ENCODE data around the gene HELT.
A peak's percentile ranks its signal among the peaks of the same experiment; 100 is the strongest.

The HELT gene

DNA sequence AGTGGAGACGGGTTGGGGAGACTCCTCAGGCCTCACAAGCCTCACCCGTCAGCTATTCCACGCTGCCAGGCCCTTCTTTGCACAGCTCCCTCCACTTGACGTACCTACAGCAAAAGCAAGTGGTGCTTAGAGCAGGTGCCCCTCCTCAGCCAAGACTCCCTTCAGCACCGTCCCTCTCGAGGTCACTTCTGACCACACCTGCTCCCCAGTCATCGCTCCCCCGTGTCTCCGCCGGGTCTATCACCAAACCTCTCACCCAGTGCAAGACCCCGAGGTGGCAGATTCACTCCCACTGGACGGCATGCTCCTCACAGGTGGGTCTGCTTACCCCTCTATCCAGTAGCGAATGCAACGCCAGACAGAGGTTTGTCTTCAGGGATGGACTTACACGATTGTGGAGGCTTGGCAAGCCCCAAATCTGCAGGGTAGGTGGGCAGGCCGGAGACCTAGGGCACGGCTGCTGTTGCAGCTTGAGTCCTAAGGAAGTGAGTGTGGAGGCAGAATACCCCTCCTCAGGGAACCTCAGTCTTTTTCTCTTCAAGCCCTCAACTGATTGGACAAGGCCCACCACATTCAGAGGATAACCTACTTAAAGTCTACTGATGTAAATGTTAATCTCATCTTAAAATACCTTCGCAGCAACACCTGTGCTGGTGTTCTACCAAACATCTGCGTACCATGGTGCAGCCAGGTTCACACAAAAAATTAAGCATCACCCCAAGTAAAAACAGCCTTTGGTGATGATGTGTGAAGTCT lies 14.5 kb upstream of the HELT start:
- DNase-seq (ENCODE audit: low read depth in 2 of 3, low spot score in 1 of 3), result no peak

DNA sequence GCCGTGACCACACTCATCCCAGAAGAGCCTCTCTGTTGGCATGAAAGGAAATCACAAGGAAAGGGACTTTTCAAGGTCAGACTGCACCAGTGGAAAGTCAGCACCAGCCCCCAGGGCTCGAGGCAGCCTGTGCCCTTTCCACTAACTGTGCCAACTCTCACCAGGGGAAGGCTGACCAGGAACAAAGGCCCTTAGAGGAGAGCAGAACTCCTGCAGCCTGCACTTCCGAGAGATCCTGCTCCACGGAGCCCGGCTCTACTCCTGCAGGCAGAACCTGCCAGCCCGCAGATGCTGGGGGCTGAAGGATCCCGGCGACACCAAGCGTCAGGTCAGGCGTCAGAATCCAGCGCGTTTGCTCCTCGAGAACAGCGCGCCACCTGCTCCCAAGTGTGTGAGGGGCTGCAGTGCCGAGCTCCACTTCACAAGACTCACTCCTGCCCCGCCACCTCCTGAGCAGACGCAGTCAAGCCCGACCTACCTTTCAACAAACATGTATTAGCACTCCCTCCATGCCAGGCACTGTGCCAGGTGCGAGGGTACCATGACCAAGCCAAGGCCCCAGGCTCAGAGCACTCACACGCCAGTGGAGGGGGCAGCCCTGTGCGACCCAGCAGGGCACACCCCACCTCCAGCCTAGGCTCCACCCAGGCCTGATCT lies 13.6 kb upstream of the HELT start:
- no peak for DNase-seq (ENCODE audit: low read depth in 2 of 3, low spot score in 1 of 3)

DNA sequence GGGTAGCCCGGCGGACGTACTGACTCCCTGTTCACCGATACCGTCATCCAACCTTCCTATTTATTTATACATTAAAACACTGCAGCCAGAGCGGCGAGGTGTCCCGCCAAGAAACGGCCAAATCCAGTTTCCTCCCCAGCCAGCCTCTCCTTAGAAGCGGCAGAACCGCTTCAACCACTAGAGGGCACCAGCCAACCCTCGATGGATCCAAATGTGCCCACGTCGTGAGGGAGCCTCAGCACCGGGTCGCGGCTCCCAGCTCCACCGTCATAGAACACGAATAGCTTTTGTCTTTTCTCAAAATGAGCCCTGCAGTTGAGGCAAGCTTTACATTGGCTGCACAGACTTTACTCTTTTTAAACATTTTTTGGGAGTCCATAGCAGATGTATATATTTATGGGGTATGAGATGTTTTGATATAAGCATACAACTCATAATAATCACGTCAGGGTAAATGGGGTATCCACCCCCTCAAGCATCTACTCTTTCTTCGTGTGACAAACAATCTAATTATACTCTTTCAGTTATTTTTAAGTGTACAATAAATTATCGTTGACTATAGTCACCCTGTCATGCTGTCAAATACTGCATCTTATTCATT lies 13.0 kb upstream of the HELT start:
- DNase-seq (ENCODE audit: low read depth in 2 of 3, low spot score in 1 of 3), result peak; percentile 73 to 85 (median 78)

DNA sequence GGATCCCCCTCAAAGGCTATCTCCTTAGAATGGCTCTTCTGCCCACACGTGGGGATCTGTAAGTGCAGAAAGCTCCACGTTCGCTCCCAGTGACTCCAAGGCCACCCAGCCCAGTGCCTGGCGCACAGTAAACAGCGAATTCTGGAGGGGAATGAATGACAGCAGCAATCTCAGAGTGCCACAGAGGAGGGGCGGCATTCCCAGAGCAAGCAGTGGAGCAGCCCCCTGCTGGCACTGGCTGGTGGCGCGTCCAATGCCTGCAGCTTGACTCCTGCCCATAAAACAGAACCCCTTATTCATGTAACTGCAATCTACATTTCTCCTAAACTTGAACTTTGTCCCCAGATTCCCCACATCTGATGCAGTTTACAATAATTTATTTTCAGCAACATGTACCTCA lies 6.9 kb upstream of the HELT start:
- DNase-seq (ENCODE audit: low read depth in 2 of 3, low spot score in 1 of 3), result no peak

DNA sequence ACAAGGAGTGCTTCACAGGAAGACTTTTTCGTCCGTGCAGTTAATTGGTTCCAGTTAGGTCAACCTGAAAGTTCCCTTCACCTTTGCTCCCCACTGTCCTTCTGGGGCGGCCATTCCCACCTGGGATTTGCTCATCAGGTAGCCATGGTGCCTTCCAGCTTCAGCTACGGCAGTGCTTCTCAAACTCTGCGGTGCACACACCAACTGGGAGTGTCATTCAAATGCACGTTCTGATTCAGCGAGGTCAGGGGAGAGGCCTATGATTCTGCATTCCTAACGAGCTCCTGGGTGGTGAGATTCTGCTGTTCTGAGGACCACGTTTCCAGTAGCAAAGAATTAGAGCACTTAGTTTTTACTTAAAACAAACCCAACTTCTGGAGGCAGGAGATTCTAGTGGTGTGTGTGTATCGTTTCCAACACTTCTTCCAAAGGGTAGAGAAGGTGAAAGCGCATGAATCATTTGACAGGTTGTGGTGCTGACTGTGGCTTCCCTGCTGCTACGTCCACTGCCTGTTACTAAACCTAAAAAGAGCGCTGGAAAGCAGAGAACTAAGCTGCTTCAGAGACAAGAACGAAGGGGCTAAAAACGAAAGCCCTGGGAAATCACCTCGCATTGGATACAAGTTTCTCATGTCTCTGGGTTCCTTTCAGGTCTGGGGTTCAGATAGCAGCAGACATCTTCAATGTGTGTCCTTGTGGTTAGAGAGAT lies 4.7 kb upstream of the HELT start:
- DNase-seq (ENCODE audit: low read depth in 2 of 3, low spot score in 1 of 3), result no peak

DNA sequence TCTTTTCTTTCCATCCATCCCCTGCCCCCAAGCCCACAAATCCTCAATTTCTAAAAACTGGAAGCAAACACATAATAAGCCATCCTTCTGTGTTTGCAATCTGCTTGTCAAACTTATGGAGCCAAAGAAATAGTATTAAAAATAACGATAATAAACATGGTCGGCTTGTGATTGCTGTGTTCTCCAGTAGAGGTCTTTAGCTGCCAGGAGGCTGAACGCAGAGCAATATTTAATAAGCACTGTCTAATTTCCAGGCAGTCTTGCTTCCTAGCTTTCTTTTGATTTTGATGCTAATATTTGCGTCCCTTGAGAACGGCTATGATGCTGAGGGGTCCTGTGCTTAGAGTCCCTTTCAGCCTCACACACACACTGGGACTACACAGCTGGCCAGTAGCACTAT lies 3.2 kb upstream of the HELT start:
- DNase-seq (ENCODE audit: low read depth in 2 of 3, low spot score in 1 of 3), result no peak

DNA sequence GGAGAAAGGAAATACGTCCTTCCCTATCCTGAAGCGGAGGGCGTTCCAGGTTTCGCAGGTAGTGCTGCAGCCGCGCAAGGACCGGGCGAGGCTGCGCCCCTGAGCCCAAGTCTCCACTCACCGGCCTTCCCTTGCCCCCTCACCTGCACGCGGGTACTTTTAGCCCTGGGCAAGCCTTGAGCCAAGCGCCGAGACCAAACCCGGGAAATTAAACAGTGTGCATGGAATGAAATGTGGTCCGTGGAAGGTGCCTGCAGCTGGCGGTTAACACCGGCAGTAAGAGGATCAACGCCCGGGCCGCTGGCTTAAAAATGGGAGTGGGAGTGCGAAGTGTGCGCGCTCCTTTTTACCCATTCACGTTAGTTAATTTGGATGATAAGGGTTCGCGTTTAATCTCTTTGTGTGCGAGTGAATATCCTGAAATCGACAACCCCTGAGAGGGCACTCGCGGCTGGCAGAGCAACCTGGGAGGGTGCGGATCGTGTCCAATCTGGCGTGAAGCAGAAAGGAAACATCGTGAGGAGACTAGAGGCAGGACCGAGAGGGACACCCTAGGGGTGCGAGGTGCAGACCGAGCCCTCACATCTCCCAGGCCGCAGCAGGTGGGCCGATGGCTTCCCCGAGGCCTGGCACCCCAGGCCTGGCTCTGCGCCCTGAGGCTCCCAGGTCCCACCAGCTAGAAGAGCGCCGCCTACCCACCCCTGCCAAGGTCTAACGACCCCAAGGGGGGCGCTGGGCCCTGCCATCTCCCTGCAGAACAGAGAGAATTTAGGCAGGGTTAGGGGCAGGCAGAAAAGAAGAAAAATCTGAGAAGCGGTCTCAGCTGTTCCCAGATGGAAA lies 2.0 kb upstream of the HELT start:
- DNase-seq (ENCODE audit: low read depth in 2 of 3, low spot score in 1 of 3), result no peak

DNA sequence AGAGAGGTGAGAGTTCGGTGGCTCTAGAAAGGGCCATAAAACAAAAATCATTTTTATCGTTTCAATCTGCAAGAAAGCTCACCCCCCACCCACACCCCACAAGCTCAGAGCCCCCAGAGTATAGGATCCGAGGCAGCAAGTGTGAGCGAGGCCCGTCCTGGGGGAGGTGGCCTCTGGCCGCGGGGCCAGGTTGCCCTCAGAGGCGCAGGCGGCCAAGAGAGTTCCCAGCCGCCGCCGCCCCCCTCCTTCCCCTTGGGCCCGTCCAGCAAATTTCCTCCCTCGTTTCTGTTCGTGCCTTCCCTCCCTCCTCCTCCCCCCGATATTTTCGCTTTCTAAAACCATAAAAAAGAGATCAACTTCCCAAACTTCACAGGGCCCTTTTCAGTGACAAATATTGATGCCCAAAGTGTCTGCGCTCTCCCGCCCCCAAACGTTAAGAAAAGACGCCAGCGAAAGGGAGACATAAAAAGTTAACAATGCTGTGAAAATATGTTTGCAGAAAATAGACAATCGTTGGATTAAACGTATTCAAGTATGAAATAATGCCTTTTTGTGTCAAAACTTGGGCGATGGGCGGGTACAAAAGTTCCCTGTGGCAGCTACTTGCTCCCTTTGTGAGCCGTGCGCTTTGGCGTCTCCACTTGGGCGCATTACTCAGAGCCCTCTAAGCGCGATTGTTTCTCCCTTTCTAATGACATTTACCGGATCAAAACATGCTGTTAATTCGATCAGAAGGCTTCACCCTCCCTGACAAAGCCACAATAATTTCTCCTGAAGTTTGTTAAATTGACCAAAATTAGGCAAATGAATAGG lies 1.1 kb upstream of the HELT start:
- no peak for DNase-seq (ENCODE audit: low read depth in 2 of 3, low spot score in 1 of 3)

DNA sequence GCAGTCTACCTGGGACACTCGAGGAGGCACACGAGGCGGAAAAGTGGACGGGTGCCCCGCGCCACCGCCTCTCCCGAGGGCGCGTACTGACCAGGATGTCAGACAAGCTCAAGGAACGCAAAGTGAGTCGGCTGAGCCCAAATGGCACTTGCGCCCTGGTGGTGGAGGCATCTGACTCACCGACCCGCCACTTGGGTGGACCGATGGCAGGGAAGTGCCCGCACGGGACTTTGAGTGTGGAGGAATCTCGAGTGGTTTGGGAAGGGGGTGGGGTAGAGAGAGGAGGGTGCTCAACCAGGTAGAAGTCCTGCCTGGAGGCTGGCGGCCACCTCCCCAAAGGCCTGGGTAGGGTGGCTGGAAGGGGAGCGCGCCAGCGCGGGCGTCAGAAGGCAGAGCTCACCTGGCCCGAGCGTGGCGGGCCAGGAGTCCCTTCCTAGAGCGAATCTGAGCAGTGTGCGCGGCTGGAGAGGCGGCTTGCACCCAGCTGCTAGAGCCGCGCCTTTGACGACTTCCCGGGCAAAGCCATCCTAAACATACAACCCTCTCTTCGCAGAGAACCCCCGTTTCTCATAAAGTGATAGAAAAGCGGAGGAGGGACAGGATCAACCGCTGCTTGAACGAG lies 655 bp downstream of the HELT start:
- no peak for DNase-seq (ENCODE audit: low read depth in 2 of 3, low spot score in 1 of 3)

DNA sequence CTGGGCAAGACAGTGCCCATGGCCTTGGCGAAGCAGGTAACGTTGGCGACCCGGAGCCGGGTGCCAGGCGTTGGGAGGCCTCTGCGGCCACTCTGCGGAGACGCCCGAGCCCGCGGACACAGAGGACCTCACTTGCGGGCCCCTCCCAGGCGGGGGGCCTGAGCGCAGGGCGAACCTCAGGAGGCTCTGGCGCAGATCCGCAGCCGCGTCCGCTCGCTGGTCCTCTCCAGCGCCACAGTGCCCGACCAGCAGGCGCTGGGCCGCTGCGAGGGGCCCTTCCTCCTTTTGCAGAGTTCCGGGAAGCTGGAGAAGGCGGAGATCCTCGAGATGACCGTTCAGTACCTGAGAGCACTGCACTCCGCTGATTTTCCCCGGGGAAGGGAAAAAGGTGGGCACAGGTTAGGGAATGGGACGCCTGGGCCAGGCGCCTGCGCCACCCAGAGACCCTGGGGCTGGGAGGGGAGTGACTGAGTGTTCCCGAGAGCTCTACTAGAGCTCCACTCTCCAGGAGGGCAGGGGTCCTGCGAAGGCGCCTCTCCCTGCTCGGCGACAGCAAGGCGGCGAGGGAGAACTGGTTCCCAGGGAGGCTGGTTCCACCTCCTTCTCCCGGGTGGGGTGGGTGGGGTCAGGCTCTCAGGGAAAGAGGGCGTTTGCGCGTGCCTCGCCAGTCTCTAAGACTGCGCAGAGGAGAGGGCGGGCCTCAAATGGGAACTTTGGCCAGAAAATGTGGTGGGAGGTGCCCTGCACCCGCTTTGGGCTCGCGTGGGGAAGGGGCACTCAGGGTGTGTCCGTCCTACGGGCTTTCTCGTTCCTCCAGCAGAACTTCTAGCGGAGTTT lies 1.4 kb downstream of the HELT start:
- DNase-seq (ENCODE audit: low read depth in 2 of 3, low spot score in 1 of 3), result no peak

DNA sequence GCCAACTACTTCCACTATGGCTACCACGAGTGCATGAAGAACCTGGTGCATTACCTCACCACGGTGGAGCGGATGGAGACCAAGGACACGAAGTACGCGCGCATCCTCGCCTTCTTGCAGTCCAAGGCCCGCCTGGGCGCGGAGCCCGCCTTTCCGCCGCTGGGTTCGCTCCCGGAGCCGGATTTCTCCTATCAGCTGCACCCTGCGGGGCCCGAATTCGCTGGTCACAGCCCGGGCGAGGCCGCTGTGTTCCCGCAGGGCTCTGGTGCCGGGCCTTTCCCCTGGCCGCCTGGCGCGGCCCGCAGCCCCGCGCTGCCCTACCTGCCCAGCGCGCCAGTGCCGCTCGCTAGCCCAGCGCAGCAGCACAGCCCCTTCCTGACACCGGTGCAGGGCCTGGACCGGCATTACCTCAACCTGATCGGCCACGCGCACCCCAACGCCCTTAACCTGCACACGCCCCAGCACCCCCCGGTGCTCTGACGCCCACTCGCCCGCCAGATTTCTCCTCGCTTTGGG lies 2.1 kb downstream of the HELT start:
- no peak for DNase-seq (ENCODE audit: low read depth in 2 of 3, low spot score in 1 of 3)

DNA sequence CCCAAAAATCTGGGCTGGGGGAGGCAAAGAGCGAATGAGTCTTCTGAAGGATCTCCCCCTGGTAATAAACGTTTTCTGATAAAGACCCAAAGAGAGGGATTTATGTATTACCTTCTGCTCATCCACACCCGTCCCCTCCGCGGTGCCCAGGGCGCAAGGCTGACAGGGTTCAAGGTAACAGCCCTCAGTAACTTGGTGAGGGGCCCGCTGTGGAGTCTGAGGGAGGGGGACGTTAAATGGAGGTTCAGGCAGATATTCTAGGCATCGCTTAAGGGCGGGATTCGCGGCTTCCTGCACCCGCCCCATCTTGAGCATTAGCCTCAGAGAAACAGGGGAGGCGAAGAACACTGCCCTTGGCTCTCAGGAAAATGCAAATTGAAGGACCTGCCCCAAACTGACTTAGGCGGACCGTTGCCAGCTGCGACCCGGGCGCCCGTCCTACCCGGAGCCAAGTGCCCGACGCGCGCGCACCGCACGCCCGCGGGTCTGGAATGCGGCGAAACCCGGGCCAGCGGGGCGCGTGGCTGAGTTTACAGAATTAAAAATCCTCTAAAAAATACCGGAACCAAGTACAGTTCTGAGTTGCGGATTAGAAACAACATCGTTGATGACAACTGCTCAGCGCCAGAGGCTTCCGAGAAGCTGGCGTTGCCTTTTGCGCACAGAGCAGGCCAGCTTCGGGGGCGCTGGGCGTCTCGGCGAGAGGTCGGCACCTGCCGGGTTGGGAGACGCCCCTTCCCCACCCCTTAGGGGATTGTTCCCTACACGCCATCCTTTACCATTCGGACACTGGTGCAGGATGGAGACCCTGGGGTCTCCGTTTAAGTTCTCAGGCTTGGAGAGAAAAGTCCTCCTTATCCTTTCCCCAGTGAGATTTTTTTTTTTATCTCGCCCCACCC lies 2.8 kb downstream of the HELT start:
- DNase-seq (ENCODE audit: low read depth in 2 of 3, low spot score in 1 of 3), result no peak

DNA sequence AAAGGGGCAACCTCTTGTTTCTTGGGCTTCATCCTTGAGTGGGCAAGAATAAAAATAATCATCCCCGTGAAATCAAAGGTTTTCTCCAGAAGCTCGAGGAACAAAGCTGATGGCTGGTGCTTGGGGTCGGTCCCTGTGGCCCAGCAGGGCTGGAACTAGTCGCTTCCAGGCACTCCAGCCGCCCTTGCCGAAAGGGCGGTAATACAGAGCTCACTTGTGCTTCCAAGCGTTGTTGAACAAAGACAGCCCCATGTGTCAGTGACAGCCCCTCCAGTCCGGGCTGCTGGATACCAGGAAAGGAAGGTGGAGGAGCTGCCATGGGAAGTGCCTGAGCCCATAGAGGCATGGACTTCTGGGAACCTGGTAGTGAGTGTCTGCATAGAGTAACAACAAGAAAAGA lies 5.2 kb downstream of the HELT start:
- DNase-seq (ENCODE audit: low read depth in 2 of 3, low spot score in 1 of 3), result no peak

DNA sequence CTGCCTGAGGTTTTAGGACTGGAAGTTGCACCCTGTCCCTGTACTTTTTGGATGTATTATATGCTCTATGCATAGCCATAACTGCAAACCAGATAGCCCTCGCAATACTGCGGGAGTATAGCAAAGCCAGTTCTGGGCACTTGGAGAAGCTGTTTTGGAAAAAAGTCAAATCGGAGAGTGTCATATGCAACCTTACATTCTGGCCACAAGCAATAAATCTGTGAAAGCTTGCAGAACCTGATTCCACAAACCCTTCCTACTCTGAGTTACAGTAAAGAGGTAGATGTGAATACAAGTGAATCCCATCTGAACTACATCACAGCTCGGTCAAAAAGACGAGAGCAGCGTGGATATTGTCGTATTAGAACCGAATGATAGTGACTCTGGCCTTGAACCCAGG lies 10.3 kb downstream of the HELT start:
- no peak for DNase-seq (ENCODE audit: low read depth in 2 of 3, low spot score in 1 of 3)

DNA sequence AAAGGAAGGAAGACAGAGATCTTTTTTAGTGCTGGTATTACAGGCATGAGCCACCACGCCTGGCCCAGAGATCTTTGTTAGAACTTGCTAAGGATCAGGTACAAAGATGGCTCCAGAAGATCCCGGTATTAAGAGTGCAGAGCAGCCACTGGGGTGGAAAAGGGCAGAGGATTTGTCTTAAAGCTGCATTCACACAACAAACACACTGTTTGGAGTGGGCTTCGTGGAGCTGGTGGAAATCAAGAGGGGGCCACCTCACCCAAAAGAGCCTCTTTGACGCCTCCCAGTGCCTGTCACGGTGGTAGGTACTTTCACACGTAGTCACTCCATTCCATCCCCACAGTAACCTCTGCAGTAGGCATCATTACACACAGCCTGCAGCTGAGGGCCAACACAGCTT lies 13.3 kb downstream of the HELT start:
- DNase-seq (ENCODE audit: low read depth in 2 of 3, low spot score in 1 of 3), result no peak

DNA sequence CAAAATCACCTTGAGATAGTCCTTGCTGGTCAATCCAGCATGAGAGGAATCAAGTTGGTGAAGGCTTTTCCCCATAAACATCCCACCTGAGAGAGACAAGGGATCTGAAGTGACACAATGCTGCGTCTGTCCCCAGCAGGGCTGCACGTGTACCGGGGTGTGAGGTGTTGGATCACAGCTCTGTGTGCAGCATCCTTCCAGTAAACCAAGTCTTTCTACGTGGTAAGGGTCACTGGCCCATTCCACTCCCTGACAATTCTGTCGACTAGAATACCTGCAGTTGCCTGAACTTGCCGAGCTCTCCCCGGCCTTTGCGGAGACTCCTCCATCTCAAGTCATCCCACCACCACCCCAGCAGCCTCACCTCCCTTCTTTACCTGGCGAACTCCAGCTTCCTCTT lies 14.8 kb downstream of the HELT start:
- DNase-seq (ENCODE audit: low read depth in 2 of 3, low spot score in 1 of 3), result no peak

DNA sequence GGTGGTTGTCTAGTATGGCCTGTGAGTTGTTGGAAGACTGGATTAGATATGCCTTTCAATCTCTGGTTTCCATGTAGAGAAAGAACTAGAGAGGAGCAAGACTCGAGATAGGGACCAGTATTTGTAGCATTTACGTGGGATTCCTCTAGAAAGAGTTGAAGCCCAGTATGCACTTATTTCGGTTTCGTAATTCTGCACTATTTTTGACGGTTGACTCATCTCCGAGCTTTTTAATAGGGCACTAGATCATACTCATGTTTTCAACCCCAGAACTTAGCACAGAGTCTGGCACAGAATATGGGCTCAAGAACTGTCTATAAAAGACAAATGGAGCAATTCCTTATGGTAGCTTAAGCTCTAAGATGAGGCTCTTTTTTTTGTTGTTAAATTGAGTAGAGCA lies 15.7 kb downstream of the HELT start:
- no peak for DNase-seq (ENCODE audit: low read depth in 2 of 3, low spot score in 1 of 3)

DNA sequence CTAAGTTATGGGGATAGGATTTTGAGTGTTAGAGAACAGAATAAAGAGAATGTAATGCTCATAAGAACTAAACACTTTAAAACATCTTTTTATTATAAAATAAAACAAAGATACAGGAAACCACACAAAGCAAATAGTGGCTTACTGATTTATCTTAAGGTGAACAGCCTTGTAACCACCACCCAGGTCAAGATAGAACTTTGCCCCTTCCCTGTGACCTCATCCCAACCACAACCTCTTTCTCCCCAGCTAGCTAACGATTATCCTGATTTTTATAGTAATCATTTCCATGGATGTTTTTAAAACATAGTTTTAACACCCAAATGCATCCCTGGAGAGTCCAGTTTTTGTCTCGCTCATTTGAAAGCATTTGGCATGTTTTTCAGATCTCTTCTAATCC lies 17.0 kb downstream of the HELT start:
- DNase-seq (ENCODE audit: low read depth in 2 of 3, low spot score in 1 of 3), result no peak
